NCI-H524 (cell line): Measurements from ENCODE around the gene MS4A4A.
"Not testable (repeated sequence)": the region's sequence is repeated elsewhere in the genome, so short reads cannot be mapped to it uniquely, and the experiment has no call there.

Source experiments
- DNase-seq, 2 experiments: peaks; one replicate each; lab custom pipeline; 2025; lab: John Stamatoyannopoulos, UW

MS4A4A gene

DNA sequence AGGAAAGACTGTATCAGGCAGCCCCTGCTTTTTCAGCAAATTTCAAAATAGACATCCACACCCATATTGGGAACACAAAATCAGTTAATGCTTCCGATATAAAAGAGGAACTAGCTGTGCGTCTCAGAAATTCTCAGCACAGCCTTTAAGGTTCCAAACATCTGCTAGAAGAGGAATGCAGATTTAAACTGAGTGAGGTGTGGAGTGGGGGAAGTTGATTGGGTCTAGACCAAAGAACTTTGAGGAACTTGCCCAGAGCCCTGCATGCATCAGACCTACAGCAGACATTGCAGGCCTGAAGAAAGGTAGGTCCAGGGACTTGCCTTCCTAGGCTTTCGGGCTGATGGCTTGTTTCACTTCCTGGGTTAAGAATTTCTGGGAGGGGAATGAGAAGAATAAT, at the start of gene MS4A4A:
MS4A4A (plus strand) TSS at position 255 of the 400 bp plus-strand sequence; CDS start at position 265, 10 bp downstream.
- DNase-seq: no peak

DNA sequence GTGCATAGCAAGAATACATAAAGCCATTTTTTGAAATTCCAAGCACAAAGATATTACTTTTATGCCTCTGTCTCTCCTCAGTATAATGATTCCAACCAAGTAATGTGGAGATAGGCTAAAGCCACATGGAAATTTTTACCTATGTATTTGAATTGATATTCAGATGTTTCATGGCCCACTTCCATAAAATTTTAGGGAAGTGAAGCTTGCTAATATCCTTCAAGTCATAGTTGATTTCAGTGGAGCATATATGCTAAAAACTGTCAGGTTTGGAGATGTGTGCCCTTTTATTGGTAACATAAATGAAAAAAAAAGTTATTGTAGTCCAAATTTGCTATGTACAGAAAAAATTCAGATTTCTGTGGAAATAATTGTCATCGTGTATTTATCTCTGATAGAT, 49.8 kb upstream of the MS4A4A start:
- DNase-seq: no peak

DNA sequence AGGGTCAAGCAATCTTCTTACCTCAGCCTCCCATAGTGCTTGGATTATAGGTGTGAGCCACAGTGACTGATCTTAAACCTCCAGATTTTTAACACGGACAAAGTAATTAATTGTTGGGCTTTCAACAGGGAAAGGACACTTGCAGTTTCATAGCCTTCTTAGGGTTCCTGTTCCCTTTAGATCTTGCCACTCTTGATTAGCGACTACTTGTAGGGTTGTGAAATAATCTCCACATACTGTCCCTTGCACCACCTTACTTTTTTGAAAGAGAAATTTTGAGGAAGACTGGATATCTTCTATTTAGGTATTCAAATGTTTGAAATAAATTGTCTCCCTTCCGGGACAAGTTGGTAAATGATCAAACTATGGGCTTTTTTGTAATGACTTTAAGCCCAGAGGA, 45.1 kb upstream of the MS4A4A start:
- no peak for DNase-seq

DNA sequence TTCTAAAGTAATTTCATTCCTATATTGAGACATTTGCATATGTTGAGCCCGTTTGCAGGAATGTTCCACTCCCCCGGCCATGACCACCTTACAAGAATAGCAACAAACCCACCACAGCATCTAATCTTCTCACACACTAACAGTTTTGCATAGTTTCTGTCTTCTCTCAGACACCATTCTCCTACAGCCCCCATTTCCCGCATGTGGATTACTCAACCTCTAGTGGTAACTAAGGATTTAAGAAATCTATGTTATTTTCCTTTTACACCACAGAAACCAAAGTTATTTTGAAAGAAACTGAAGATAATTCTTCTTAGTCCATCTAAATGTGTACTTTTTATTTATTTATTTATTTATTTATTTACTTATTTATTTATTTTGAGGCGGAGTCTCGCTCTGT, 39.8 kb upstream of the MS4A4A start:
- DNase-seq: no peak

DNA sequence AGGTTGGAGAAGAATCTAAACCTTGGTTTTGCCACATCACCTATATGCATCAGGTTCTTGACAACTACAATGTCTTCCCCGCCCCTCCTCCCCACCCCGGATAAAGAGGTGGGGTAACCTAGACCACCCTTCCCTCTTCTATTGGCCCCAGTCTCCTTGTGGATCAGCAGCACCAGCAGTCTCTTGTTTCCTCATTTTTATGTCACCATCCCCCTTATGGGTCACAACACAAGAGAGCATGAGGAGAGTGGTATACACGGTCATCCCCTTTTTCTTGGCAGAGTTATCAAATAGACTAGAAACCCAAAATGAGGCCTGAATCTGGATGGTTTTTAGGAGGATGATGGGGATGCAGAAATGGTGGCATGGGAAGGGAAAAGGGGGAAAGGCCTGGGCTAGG, 38.7 kb upstream of the MS4A4A start:
- DNase-seq: no peak

DNA sequence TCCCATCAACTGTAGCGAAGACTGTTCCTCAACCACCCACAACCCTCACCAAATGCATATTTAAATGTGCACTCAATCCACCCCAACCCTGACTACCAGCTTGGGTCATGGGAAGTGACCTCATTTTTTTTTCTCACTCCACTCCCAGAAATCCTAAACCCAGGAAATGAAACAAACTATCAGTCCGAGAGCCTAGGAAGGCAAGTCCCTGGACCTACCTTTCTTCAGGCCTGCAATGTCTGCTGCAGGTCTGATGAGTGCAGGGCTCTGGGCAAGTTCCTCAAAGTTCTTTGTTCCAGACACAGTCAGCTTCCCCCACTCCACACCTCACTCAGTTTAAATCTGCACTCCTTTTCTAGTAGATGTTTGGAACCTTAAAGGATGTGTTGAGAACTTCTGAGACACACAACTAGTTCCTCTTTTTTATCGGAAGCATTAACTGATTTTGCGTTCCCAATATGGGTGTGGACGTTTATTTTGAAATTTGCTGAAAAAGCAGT, 37.7 kb upstream of the MS4A4A start, which contains the start of gene MS4A4E:
MS4A4E (minus strand) TSS at position 398 of the 500 bp plus-strand sequence. CDS start 13,082 bp downstream, outside the sequence.
- no peak for DNase-seq

DNA sequence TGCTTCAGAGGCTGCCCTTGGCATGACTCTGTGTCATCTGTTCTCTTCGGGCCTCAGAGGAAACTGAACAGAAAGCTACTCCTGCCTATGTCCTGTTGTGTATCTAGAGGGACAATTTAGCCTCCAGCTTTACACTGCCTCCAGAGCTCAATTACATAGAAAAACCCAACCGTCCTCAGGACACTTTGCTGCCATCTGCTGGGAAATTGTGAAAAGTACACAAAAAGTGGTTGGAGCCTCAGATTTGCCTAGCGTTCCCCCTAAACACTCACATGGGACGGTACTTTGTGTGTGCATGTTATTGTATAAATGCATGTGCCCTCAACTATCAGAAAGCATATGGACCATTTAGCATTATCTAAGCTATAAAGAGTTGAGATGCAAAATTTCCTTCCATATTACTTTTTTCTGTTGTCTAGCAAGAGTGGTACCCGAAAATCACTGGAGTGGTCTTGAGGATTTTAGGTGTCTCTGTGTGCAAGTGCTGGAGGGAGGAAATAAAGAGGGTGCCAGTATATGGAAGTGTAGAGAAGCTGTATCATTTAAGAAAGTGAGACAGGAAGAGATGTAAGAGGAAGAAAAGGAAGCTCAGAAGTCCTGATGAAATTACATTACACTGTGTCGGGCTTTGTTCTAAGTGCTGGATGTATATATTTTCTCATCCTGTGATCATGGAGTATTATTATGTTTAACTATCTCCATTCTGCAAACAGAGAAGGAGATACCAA, 28.8 kb upstream of the MS4A4A start:
- peak in 1 of 2 experiments; percentile 17 for DNase-seq

DNA sequence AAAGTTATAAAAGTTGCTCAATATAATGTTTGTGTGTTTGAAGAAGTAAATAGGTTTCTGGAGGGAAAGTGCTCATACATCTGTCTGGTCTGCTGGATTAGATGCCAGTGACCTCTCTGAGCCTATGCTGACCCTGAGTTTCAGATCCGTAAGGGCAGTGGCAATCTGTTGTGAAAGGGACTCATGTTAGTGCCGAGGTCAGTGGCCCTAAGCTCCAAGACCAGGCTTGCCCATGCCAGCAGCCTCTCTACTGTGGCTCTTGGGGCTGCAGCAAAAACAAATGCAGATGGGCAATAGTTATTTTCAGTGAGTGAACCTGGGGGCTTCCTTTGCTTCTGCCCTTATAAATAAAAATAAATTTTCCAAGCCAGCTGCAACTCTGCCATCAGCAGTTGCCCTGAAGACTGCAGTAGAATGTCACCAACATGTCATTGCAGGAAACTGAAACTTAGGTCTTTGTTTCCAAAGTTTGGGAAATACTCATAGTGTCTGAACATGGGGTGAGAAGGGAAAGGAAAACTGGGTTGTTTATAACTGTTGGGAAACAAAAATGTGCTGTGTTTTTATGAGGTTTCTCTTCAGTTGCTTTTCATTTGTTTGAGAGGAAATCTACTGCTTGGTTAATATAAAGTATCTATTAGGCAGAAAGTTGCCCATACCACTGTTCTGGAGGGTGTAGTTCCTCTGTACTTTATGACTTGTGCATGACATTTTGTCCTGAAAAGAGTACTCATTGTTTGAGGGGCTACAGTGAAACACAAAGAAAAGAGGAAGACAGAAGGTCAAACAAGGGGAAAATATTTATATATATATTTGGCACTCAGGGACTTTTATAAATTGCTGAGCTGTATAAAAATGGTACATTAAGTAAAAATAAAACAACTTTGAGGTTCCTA, 28.0 kb upstream of the MS4A4A start:
- DNase-seq: no peak

DNA sequence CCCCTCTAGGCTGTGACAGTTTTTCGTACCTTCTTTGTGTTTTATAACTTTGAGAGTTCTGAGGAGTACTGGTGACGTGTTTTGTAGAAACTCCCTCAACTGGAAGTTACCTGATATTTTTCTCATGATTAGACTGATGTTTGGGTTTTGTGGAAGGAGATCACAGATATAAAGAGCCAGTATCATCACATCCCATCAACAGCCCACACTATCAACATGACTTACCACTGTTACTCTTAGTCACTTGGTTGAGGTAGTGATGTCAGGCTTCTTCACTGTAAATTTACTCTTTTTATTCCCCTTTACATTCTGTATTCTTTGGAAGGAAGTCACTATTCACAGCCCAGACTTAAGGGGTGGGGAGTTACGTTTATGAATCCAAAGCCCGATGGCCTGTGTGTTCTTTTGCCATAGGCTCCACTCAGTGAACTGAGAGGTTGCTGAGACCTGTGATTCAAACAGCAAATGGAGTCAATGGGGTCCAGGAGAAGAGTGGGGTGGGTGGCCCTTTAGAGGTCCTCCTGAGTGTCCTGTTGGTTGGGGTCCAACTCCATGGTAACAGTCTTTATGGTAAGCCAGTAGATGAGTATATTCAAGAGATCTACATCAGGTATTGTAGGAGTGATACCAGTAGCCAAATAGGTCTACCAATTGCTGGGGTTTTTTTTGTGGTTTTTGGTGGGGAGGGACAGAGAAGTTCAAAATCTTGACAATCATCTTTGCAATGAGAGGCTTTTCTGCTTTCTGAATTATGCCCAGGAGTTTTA, 22.3 kb upstream of the MS4A4A start:
- DNase-seq: no peak

DNA sequence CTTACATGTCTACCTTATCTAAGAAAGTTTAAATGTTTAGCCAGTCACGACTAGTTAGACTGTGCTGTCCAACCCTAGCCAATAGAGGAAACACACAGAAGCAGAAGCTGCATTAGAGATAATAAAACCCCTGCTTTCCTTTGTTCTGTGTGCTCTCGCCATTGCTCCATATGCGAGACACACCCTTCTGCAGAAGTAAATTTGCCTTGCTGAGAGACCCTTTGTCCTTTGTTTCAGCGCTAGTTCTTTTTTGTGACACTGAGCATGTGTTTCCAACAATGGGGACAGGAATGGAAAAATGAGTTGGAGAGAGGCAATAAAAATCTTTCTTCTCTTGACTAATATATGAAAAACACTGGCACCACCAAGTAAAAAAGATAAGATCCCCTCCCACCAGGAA, 19.5 kb upstream of the MS4A4A start:
- no peak for DNase-seq

DNA sequence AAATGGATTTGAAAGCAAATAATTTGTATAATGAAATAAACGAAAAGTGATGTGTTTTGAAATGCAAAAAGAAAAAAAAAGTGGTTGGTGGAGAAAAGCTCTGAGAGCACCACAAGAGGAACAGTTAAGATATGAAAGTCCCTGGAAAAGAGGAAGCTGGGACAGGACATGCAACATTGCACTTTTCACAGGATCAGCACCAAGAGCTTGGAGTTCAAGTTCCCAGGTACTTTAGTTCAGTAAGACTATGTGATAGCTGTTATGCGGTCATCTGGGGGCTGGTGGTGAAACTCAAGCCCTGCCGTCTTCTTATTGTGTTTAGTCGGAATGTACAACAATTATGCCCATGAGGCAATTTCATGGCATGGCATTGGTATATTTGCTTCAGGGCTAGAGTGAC, 17.1 kb upstream of the MS4A4A start:
- DNase-seq: no peak

DNA sequence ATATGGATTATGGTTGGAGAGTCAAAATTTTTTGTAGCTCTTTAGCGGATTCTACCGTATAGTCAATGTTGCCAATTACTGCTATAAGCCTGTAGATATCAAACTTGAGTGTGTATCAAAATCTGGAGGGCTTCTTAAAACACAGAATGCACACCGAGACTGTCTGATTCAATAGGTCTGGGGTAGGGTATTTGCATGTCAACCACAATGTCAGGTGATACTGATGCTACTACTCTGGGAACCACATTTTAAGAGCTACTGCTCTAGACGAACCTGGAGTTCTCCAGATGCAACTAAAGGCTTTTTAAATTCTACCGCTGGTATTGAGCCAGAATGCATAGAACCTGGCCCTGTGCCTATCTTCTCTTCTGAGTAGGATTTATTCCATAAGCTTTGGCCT, 15.8 kb upstream of the MS4A4A start:
- no peak for DNase-seq

DNA sequence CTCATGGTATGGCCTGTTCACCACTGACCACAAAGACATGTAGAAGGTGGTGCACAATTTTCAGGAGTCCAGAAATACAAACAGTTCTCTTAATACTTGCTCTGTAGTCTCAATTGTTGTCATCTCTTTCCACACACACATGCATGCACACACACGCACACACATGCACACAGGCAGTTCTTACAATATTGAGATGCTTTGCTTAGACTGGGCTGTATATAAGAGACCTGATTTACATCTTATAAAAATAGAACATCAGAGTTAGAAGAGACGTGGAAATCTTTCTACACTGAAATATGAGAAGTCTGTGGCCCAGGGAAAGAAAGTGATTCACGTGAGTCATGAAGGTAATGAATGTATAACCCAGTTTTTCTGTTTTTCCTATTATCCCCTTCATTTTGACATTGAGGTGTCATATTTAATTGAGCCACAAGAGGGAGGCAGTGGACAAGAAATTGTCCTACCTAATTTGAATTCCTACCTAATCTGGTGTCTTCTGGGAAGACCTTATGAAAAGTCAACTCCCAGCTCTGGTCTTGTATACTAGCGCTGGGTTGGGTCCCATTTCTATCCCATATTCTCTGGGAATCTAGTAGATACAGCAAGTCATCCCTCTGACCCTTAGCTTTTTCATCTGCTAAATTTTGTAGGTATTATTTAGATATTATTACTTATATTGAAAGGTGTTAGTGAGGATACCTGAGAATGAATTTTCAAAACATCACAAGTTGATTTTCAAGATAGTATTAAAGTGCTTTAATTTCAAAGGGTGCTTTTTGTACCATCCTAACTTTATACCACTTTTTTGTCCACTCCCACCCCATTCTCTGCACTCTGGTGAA, 14.9 kb upstream of the MS4A4A start:
- peak in 1 of 2 experiments; percentile 25 for DNase-seq

DNA sequence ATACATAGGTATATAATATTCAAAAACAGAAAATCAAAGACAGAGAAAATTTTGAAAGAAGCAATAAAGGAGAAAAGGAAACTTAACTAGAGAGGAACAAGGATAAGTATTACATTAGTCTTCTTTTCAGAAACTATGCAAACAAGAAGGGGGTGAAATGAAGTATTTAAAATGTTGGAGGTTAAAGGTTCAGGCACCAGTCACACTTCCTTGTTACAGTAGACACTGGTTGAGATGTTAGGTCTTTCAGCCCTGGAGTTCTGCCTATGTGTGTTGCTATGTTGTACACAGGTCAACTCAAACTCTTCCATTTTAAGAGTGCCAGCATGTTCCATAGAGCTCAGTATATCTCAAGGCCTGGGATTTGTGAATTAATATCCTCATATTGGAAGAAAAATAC, 6.0 kb upstream of the MS4A4A start:
- no peak for DNase-seq

DNA sequence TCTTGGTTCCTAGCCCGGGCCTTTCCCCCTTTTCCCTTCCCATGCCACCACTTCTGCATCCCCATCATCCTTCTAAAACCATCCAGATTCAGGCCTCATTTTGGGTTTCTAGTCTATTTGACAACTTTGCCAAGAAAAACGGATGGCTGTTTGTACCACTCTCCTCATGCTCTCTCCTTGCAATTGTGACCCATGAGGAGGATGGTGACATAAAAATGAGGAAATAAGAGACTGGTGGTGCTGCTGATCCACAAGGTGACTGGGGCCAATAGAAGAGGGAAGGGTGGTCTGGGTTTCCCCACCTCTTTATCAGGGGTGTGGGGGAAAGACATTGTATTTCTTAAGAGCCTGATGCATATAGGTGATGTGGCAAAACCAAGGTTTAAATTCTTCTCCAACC, 1.0 kb downstream of the MS4A4A start:
- no peak for DNase-seq

DNA sequence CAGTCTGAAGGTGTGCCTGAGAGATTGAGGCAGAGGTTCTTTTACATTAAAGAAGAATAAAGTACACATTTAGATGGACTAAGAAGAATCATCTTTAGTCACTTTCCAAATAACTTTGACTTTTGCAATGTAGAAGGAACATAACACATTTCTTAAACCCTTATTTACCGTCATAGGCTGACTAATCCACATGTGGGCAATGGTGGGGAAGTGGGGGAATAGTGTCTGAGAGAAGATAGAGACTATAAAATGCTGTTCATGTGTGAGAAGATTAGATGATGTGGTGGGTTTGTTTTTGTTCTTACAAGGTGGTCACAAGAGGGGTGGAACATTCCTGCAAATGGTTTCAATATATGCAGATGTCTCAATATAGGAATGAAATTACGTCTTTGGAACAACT, 1.8 kb downstream of the MS4A4A start:
- no peak for DNase-seq

DNA sequence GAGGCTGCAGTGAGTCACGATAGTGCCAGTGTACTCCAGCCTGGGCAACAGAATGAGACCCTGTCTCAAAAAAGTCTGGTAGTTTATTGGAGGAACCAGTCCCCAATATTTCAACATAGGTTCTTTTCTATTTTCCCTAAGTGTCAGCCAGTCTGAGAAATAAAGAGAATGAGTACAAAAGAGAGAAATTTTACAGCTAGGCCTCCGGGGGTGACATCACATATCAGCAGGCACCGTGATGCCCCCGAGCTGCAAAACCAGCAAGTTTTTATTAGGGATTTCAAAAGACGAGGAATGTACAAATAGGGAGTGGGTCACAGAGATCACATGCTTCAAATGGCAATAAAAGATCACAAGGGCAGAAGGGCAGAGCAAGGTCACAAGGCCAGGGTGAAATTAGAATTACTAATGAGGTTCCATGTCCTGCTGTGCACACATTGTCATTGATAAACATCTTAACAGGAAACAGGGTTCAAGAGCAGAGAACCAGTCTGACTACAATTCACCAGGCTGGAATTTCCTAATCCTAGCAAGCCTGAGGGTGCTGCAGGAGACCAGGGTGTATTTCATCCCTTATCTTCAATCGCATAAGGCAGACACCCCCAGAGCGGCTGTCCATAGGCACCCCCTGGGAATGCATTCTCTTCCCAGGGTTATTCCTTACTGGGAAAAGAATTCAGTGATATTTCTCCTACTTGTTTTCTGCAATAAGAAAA, 5.1 kb downstream of the MS4A4A start:
- not testable (repeated sequence) for DNase-seq

DNA sequence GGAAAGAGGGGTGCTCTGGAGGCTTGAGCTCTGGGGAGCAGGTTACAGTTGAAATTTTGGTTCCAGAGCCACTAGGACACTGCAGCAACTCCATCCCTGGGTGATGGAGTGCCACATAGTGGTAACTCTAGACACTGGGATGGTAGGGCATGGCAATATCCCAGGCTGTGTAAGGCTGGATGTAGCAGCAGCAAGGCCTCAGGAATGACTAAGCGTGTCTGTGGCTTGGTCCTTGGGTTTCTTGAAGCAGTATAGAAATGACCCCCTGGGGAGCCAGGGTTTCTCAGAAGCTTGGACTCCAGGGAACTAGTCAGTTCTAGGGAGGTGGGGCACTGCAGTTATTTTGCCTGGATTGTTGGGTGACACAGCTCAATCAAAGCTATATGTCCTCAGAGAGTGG, 8.1 kb downstream of the MS4A4A start:
- no peak for DNase-seq

DNA sequence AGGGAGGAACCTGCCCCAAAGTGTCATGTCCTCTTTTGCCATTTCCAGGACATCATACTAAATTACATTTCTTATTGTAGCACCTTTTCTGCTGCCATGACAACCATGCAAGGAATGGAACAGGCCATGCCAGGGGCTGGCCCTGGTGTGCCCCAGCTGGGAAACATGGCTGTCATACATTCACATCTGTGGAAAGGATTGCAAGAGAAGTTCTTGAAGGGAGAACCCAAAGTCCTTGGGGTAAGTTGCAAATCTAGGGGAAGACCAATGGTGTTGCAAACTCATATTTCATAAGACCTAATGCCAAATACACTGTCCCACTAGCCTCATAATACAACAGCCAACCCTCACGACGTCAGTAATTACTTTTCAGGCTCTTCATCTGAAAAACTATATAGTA, 11.7 kb downstream of the MS4A4A start:
- no peak for DNase-seq

DNA sequence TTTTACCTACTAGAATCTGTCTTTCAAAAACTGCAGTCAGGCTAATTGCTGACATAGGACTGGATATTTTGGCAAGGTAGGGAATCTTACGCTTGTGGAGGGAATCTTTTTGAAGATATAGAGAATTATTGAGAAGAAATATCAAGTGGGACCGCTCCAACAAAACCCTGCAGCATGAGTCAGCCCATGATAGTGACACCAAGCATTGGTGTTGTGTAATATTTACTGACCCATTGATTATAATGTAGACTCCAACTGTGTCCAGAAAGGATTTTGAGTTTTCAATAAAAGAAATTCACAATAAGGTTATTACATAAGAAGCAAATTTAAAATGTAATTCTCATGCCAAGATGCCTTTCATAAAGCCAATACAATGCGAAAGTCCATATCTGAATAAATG, 20.7 kb downstream of the MS4A4A start:
- DNase-seq: no peak

DNA sequence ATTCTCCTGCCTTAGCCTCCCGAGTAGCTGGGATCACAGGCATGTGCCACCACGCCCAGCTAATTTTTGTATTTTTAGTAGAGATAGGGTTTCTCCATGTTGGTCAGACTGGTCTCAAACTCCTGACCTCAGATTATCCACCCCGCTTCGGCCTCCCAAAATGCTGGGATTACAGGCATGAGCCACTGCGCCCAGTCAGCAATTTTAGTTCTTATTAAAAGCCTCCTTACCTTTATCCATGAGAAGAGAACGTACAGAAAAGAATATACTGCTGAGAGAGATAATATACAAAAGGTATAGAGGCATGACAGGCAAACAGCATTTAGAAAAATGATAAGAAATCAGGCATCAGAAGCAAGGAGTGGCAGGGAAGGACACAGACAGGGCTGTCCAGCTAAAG, 21.4 kb downstream of the MS4A4A start:
- not testable (repeated sequence) for DNase-seq
